A549 (cell line): ENCODE measurements around the gene IGF1R. TPM values are rescaled to one million over a fixed set of nuclear protein-coding genes. Genes with fewer than 3 reads are reported as not detected.

Experiments used
- ATAC-seq, 2 experiments: fragments of 200-7000 bp in 1 of 2; fragments of >200 bp in 1 of 2; cut with Nextera tagmentation in 1 of 2; cut with Tn5 transposase in 1 of 2; 3 replicates each; pipeline versions ENCODE4 v1.8.0 to v1.9.1; 2018 to 2020; ENCODE audit warnings: mild to moderate bottlenecking in 1 of 2, moderate library complexity in 1 of 2
- CTCF ChIA-PET: fragments of 300-600 bp; sonication (Branson Sonifier 250); formaldehyde crosslinking; extraction: SDS; loops from one replicate; lab custom pipeline; 2021; ENCODE audit warnings: antibody characterized with exemption, inconsistent platforms; lab: Yijun Ruan, JAX
- POLR2A ChIA-PET: fragments of 350-600 bp; formaldehyde crosslinking; extraction: SDS; loops from one replicate; lab custom pipeline; 2021; ENCODE audit warnings: antibody characterized with exemption, inconsistent platforms; lab: Yijun Ruan, JAX
- DNase-seq, 2 experiments: peaks; one replicate each; pipeline versions ENCODE4 v3.0.0 to v3.0.0-alpha.2; 2011 to 2016; ENCODE audit warnings: low read depth in 1 of 2, low spot score in 1 of 2
- FAIRE-seq: peaks from 2 replicates; lab custom pipeline; 2011; peaks lifted over from hg19 to GRCh38; lab: Jason Lieb, UNC
- H3K27ac ChIP-seq, 2 experiments: fragments of >200 bp; sonication (Bioruptor Twin); formaldehyde crosslinking; 3 replicates each; pipeline ENCODE4 v1.5.1; 2016 to 2017
- H3K4me1 ChIP-seq: fragments of >200 bp; sonication (Bioruptor Twin); formaldehyde crosslinking; 3 replicates; pipeline ENCODE4 v1.6.1; 2016
- H3K4me2 ChIP-seq: fragments of >200 bp; sonication (Bioruptor Twin); formaldehyde crosslinking; 3 replicates; pipeline ENCODE4 v1.6.1; 2016
- H3K4me3 ChIP-seq: fragments of >200 bp; sonication (Bioruptor Twin); formaldehyde crosslinking; 3 replicates; pipeline ENCODE4 v1.5.1; 2016
- H3K9me3 ChIP-seq: fragments of >200 bp; sonication (Bioruptor Twin); formaldehyde crosslinking; 3 replicates; pipeline ENCODE4 v1.6.1; 2016
- BHLHE40 ChIP-seq: IDR thresholded peaks from 2 replicates; pipeline ENCODE4 v1.6.1; 2012; ENCODE audit warnings: low read depth, low read length, inconsistent platforms
- CBX8 ChIP-seq: fragments of 200-600 bp; sonication (generic); IDR thresholded peaks from 2 replicates; pipeline ENCODE4 v1.6.1; 2016
- EHF ChIP-seq: fragments of 250-450 bp; sonication (Bioruptor Pico); IDR thresholded peaks from 2 replicates; pipeline ENCODE4 v1.5.0; 2020; ENCODE audit warnings: mild to moderate bottlenecking
- EP300 ChIP-seq, 2 experiments: fragments of >200 bp; sonication (Bioruptor Twin); formaldehyde crosslinking; IDR thresholded peaks; 2 replicates in 1 of 2; 3 replicates in 1 of 2; pipeline ENCODE4 v1.6.1; 2016 to 2017
- ESRRA ChIP-seq: fragments of 150-350 bp; IDR thresholded peaks from 2 replicates; pipeline ENCODE4 v1.6.1; 2014; ENCODE audit warnings: mild to moderate bottlenecking, low read length, borderline replicate concordance
- HOXA7 ChIP-seq: fragments of 250-450 bp; sonication (Bioruptor Pico); IDR thresholded peaks from 2 replicates; pipeline ENCODE4 v1.5.0; 2020; ENCODE audit warnings: mild to moderate bottlenecking, moderate library complexity
- HOXB13 ChIP-seq: fragments of 250-450 bp; sonication (Bioruptor Pico); IDR thresholded peaks from 2 replicates; pipeline ENCODE4 v1.5.0; 2020; ENCODE audit warnings: low read depth, mild to moderate bottlenecking, moderate library complexity
- JUNB ChIP-seq: fragments of >200 bp; sonication (Bioruptor Twin); formaldehyde crosslinking; IDR thresholded peaks from 2 replicates; pipeline ENCODE4 v1.6.1; 2016
- KDM5A ChIP-seq: fragments of 200-600 bp; sonication (generic); IDR thresholded peaks from 2 replicates; pipeline ENCODE4 v1.6.1; 2016; ENCODE audit warnings: antibody characterized with exemption, mild to moderate bottlenecking
- NFE2L2 ChIP-seq: fragments of 150-350 bp; conservative IDR thresholded peaks from 2 replicates; pipeline ENCODE4 v1.6.1; 2014; ENCODE audit warnings: low read length
- NPAS2 ChIP-seq: fragments of 250-450 bp; sonication (Bioruptor Pico); IDR thresholded peaks from 2 replicates; pipeline ENCODE4 v1.8.0; 2022; ENCODE audit warnings: mild to moderate bottlenecking, moderate library complexity, borderline replicate concordance
- POLR2A ChIP-seq: IDR thresholded peaks from 2 replicates; pipeline ENCODE4 v1.6.1; 2012; ENCODE audit warnings: mild to moderate bottlenecking, low read length
- RAD21 ChIP-seq, 2 experiments: fragments of >200 bp in 1 of 2; sonication (Bioruptor Twin) in 1 of 2; formaldehyde crosslinking in 1 of 2; IDR thresholded peaks in 1 of 2; conservative IDR thresholded peaks in 1 of 2; 2 replicates in 1 of 2; 3 replicates in 1 of 2; pipeline ENCODE4 v1.6.1; 2012 to 2018; ENCODE audit warnings: inconsistent platforms in 1 of 2
- RFX5 ChIP-seq: fragments of 450-650 bp; IDR thresholded peaks from 2 replicates; pipeline ENCODE4 v1.7.1; 2014; ENCODE audit warnings: antibody characterized with exemption, mild to moderate bottlenecking, moderate library complexity
- SMC3 ChIP-seq: fragments of >200 bp; sonication (Bioruptor Twin); formaldehyde crosslinking; IDR thresholded peaks from 3 replicates; pipeline ENCODE4 v1.6.1; 2018; ENCODE audit warnings: inconsistent platforms
- WGBS: methylation state at CpG from one replicate; pipeline ENCODE4 v1.1.6; 2017; ENCODE audit errors: missing lambda C conversion rate; 5-methylcytosine and 5-hydroxymethylcytosine counted together
- polyA plus RNA-seq, 4 experiments: library from polyadenylated mRNA; depleted of rRNA in 3 of 4; stranded (reverse); fragments of >200 nt; fragmentation: RNase III in 1 of 4; extraction: RNeasy Plus Mini Kit Qiagen cat#74134 plus additional on column Dnase treatment in 1 of 4; gene quantifications; 2 replicates in 3 of 4; 3 replicates in 1 of 4; pipeline ENCODE4 v1.2.3, GENCODE V29; 2011 to 2017
- TF ChIP-seq, protein P1 (sequence below): fragments of 450-650 bp; IDR thresholded peaks from 2 replicates; pipeline ENCODE4 v1.6.1; 2014; ENCODE audit warnings: antibody characterized with exemption
- TF ChIP-seq, protein P2 (sequence below): fragments of 200-600 bp; sonication (generic); IDR thresholded peaks from 2 replicates; pipeline ENCODE4 v1.6.1; 2016; ENCODE audit warnings: antibody characterized with exemption, mild to moderate bottlenecking, moderate library complexity

The IGF1R gene
- polyA plus RNA-seq, 2 of the 4 experiments (the other 2 are of a cell fraction), result 42.6 to 69.5 TPM

DNA sequence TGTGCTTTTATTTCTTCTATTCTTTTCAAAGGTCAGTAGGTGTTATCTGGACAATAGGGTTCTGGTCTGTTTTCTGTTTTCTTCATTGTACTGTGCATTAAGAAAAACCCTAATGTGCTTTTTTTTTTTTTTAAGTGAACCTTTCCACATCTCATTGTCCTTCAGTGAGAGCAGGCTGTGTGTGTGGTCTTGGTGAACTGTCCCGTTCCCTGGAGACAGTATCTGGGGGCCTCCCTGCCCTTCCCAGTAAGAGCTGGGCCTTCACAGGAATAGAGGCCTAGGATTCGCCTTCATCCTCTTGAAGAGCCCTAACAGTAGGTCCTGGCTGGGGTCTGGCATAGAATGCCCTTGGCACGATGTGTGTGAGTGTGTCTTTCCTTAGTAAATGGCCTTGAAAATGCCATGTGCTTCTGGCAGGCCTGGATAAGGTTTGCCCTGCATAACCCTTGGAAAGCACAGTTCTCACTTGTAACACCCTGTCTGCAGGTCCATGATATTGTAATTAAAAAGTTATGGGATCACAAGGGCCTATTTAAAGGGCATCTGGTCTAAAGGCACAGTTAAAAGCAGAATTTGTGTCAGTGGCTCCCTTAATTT, 81.2 kb downstream of the IGF1R start:
- no peak for TF ChIP-seq SMC3
- no peak for TF ChIP-seq EHF (CRISPR knock-in tag)
- TF ChIP-seq NFE2L2, result no peak
- TF ChIP-seq JUNB, result no peak
- TF ChIP-seq, protein P1, sequence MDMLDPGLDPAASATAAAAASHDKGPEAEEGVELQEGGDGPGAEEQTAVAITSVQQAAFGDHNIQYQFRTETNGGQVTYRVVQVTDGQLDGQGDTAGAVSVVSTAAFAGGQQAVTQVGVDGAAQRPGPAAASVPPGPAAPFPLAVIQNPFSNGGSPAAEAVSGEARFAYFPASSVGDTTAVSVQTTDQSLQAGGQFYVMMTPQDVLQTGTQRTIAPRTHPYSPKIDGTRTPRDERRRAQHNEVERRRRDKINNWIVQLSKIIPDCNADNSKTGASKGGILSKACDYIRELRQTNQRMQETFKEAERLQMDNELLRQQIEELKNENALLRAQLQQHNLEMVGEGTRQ, result no peak
- TF ChIP-seq EP300 (IDR thresholded peaks at IDR 0.05), result no peak
- TF ChIP-seq KDM5A, result no peak
- TF ChIP-seq CBX8, result no peak
- no peak for TF ChIP-seq HOXB13 (CRISPR knock-in tag)
- DNase-seq (no peak), ATAC-seq (no peak), FAIRE-seq (no peak)
- H3K4me3 ChIP-seq, result no peak overlapping the region
- ChIA-PET POLR2A (interaction anchor here (1.3 kb wide), 1 partner anchor 24 kb away, joined by 3 read pairs; no protein-coding TSS in a partner anchor), CTCF (interaction anchor here (1.0 to 3.0 kb wide), 3 partner anchors 42 to 82 kb away, joined by 3 to 11 read pairs (median 4); no protein-coding TSS in a partner anchor)
- no peaks in the 10 kb centered on the region for H3K9me3 ChIP-seq
- WGBS, result 76% methylated on average over 3 of the region's 3 CpGs
- H3K4me1 ChIP-seq, result peaks cover 92% of the 10 kb centered on the region
- H3K4me2 ChIP-seq, result peak overlapping the region; percentile 91
- peak overlapping the region; percentile 87 to 92 for H3K27ac ChIP-seq

DNA sequence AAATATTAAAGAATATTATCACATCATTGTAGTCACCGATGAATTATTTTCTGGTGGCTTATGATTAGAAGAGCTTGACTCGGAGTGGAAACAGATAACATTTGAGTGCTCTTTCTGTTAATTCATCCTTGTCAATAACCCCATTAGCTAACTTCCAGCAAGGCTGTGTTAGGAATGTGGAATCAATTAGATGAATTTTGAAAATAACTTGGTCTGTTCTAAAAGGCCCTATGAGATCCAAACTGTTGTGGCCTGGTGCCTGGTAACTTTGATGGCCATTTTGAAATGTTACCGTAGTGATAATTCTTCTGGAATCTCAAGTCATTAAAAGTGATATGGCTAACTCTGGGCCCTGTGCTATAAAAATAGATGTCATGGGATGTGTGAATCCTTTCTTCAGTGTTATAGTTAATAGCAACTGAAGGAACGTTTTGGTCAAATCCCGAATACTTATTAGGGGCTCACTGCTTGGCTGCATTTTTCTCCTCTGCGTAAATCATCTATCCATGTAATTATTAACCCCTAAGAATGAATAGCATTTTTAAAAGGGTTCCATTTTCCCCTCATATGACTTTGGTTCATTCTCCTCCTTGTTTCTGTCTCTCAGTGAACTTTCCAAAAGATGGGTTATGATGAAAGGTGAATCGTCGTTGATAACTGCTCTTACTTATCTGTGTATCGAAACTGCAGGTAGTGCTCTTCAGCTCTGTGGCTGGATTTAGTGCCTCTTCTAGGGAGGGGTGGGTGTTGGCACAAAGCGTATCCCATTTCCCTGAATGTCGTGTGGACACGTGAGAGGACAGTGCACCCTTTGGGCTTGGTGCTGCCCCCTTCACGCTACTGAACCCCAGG, 82.7 kb downstream of the IGF1R start:
- ChIA-PET CTCF (interaction anchor here (0.8 to 1.5 kb wide), 6 partner anchors 12 to 420 kb away, joined by 3 to 5 read pairs (median 3); no protein-coding TSS in a partner anchor), POLR2A (interaction anchor here (0.5 kb wide), 1 partner anchor 67 kb away, joined by 3 read pairs; no protein-coding TSS in a partner anchor)
- Histone ChIP-seq H3K4me2 (peak overlapping the region; percentile 40), H3K27ac (peak overlapping the region in 1 of 2 experiments; percentile 45; a peak in 2 of 6 replicates), H3K4me3 (no peak overlapping the region), H3K9me3 (no peaks in the 10 kb centered on the region), H3K4me1 (peaks cover 92% of the 10 kb centered on the region)
- no peak for TF ChIP-seq EP300 (IDR thresholded peaks at IDR 0.05)
- TF ChIP-seq HOXA7 (CRISPR knock-in tag), result no peak
- TF ChIP-seq, protein P2, sequence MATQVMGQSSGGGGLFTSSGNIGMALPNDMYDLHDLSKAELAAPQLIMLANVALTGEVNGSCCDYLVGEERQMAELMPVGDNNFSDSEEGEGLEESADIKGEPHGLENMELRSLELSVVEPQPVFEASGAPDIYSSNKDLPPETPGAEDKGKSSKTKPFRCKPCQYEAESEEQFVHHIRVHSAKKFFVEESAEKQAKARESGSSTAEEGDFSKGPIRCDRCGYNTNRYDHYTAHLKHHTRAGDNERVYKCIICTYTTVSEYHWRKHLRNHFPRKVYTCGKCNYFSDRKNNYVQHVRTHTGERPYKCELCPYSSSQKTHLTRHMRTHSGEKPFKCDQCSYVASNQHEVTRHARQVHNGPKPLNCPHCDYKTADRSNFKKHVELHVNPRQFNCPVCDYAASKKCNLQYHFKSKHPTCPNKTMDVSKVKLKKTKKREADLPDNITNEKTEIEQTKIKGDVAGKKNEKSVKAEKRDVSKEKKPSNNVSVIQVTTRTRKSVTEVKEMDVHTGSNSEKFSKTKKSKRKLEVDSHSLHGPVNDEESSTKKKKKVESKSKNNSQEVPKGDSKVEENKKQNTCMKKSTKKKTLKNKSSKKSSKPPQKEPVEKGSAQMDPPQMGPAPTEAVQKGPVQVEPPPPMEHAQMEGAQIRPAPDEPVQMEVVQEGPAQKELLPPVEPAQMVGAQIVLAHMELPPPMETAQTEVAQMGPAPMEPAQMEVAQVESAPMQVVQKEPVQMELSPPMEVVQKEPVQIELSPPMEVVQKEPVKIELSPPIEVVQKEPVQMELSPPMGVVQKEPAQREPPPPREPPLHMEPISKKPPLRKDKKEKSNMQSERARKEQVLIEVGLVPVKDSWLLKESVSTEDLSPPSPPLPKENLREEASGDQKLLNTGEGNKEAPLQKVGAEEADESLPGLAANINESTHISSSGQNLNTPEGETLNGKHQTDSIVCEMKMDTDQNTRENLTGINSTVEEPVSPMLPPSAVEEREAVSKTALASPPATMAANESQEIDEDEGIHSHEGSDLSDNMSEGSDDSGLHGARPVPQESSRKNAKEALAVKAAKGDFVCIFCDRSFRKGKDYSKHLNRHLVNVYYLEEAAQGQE, result no peak
- no peak for TF ChIP-seq RFX5
- TF ChIP-seq POLR2A, result no peak
- no peak for TF ChIP-seq RAD21 (conservative IDR thresholded peaks at IDR 0.05 in 1 of 2, IDR thresholded peaks at IDR 0.05 in 1 of 2)
- TF ChIP-seq NPAS2 (CRISPR knock-in tag), result no peak
- TF ChIP-seq BHLHE40, result no peak
- no peak for TF ChIP-seq SMC3
- TF ChIP-seq ESRRA, result no peak
- no peak for TF ChIP-seq EHF (CRISPR knock-in tag)
- DNase-seq (no peak), FAIRE-seq (no peak), ATAC-seq (no peak)
- WGBS, result 82% methylated on average over 13 of the region's 13 CpGs
